Body of pancreas (tissue), 4 donors: Measurements from ENCODE around the gene MYBBP1A. TPM values are rescaled to one million over a fixed set of nuclear protein-coding genes. Genes with fewer than 3 reads are reported as not detected.

Experiments
- ATAC-seq: fragments of 150-250 bp; one replicate; pipeline ENCODE4 v1.9.1; 2016
- DNase-seq, 4 donors: peaks; one replicate each; pipeline ENCODE4 v3.0.0-alpha.2; 2019
- H3K27ac ChIP-seq, 4 donors: fragments of 200-600 bp; sonication (generic); 1 replicate in 3 of 4; 2 replicates in 1 of 4; pipeline versions ENCODE4 v1.5.1 to v1.6.1; 2016 to 2019; ENCODE audit warnings: mild to moderate bottlenecking in 1 of 4, mixed read lengths in 1 of 4, moderate library complexity in 1 of 4
- H3K27me3 ChIP-seq, 2 donors: fragments of 200-600 bp; sonication (generic); one replicate each; pipeline ENCODE4 v1.6.0; 2016; ENCODE audit warnings: mild to moderate bottlenecking in 1 of 2
- H3K36me3 ChIP-seq, 2 donors: fragments of 200-600 bp; sonication (generic); replicated peaks in 1 of 2; 2 replicates each; pipeline ENCODE4 v1.5.1; 2016; ENCODE audit warnings: low read depth in 2 of 2; ENCODE audit not compliant: insufficient read depth in 1 of 2
- H3K4me1 ChIP-seq: fragments of 200-600 bp; sonication (generic); one replicate; pipeline ENCODE4 v1.6.0; 2016
- H3K4me3 ChIP-seq, 2 donors: fragments of 200-600 bp; sonication (generic); 1 replicate in 1 of 2; 2 replicates in 1 of 2; pipeline ENCODE4 v1.5.1; 2016 to 2019
- H3K9me3 ChIP-seq, 3 donors: fragments of 200-600 bp; sonication (generic); 1 replicate in 2 of 3; 2 replicates in 1 of 3; pipeline ENCODE4 v1.5.1; 2016
- POLR2A ChIP-seq, 3 donors: fragments of 450-650 bp; IDR thresholded peaks; one replicate each; pipeline ENCODE4 v1.6.1; 2016; ENCODE audit warnings: antibody characterized with exemption in 3 of 3, mild to moderate bottlenecking in 2 of 3
- WGBS, 2 donors: methylation state at CpG; one replicate each; pipeline ENCODE4 v1.1.5; 2017; 5-methylcytosine and 5-hydroxymethylcytosine counted together
- intact Hi-C: fragments of 100-400 bp; cut with DNase I; formaldehyde crosslinking; loops from one replicate; pipeline ENCODE4 v1.15.1; 2023
- total RNA-seq, 2 donors: library from RNA; depleted of rRNA; stranded (reverse); fragments of >200 nt; gene quantifications; one replicate each; pipeline ENCODE4 v1.1.0, GENCODE V29; 2016
- TF ChIP-seq, protein P1 (sequence below), 7 experiments: fragments of 450-650 bp in 4 of 7; fragments of 200-600 bp in 3 of 7; sonication (generic) in 3 of 7; IDR thresholded peaks; one replicate each; pipeline ENCODE4 v1.5.1; 2016 to 2019; ENCODE audit warnings: antibody characterized with exemption in 7 of 7

MYBBP1A gene
- total RNA-seq, 2 donors from 2014 or later, result 37.9 to 105 TPM

DNA sequence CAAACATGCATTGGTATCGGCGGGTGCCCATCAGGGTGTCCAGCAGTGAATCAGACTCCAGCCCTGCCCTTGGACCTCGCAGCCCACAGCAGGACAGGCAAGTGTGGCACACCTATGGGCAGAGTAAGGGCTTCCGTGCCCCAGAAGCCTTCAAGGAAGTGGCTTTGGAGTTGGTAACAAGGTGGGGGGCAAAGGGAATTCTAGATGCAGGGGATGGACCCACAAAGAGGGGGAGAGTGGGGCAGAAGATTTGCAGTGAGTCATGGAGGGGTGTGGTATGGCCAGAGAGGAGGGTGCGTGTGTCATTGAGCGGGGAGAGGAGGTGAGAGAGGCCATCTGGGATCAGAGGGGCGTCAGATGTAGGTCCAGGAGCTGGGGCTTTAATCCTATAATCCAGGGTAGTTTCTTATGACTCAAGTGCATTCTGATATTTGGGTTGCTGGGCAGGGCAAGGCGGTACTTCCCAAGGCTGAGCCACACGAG is 65.0 kb downstream of the MYBBP1A start:
- no peaks in the 10 kb centered on the region for H3K9me3 ChIP-seq
- no peak overlapping the region for H3K27ac ChIP-seq
- TF ChIP-seq, protein P1, sequence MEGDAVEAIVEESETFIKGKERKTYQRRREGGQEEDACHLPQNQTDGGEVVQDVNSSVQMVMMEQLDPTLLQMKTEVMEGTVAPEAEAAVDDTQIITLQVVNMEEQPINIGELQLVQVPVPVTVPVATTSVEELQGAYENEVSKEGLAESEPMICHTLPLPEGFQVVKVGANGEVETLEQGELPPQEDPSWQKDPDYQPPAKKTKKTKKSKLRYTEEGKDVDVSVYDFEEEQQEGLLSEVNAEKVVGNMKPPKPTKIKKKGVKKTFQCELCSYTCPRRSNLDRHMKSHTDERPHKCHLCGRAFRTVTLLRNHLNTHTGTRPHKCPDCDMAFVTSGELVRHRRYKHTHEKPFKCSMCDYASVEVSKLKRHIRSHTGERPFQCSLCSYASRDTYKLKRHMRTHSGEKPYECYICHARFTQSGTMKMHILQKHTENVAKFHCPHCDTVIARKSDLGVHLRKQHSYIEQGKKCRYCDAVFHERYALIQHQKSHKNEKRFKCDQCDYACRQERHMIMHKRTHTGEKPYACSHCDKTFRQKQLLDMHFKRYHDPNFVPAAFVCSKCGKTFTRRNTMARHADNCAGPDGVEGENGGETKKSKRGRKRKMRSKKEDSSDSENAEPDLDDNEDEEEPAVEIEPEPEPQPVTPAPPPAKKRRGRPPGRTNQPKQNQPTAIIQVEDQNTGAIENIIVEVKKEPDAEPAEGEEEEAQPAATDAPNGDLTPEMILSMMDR (IDR thresholded peaks at IDR 0.05), result no peak
- TF ChIP-seq POLR2A (IDR thresholded peaks at IDR 0.05), result no peak

DNA sequence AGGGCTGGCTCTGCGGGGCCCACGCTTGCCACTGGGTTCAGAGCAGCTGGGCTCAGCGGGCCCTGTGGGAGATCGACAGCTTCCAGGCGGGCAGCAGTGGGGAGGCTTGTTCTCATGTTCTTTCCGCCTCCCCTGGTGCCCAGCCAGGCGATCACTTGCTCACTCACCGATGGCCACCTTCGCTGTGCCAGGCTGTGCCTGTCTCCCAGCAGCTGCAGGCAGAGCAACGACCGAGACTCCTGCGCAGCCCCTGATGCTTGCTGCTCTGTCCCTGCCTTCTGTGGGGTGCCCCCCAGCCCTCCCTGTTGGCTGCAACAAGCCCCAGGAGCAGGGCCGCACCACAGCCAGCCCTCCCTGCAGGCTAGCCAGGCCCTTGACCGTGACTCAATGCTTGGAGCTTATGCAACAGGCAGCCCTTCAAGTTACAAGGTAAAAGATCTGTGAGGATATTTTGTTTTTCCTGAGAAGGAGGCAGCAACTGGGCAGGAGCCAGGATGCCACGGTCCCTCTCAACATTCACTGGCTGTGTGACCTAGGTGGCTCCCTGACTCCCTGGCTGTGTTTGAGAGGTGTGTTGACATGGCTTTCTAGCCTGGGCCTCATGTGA is 66.1 kb downstream of the MYBBP1A start:
- intact Hi-C loops, result no loop called here
- no peaks in the 10 kb centered on the region for H3K9me3 ChIP-seq
- no peak overlapping the region for H3K27ac ChIP-seq
- no peaks in the 10 kb centered on the region for H3K36me3 ChIP-seq
- no peak overlapping the region for H3K4me3 ChIP-seq
- 85 to 88% methylated on average over 5 to 14 of the region's 15 CpGs for WGBS, 2 donors
- DNase-seq, result no peak
- no peaks in the 10 kb centered on the region for H3K27me3 ChIP-seq
- TF ChIP-seq POLR2A (IDR thresholded peaks at IDR 0.05), result no peak
- TF ChIP-seq, protein P1 (IDR thresholded peaks at IDR 0.05), result no peak
- ATAC-seq, result no peak
- peaks cover 5% of the 10 kb centered on the region for H3K4me1 ChIP-seq

More for the DNA sequence above, 65.0 kb downstream of the MYBBP1A start:
- Histone ChIP-seq H3K4me1 (no peaks in the 10 kb centered on the region), H3K27me3 (no peaks in the 10 kb centered on the region), H3K36me3 (no peaks in the 10 kb centered on the region), H3K4me3 (no peak overlapping the region)
- WGBS, 2 donors, result 82 to 87% methylated on average over 7 to 9 of the region's 9 CpGs
- DNase-seq (no peak), ATAC-seq (no peak)
- intact Hi-C loops, result no loop called here

Other genes with a start within 250 kb of the MYBBP1A start
- gene UBE2G1, start 188.7 kb downstream of the MYBBP1A start, total RNA-seq, result 10 to 100 TPM; 26.7 to 29.3 TPM
- not detected for gene SPNS3, start 121.4 kb downstream of the MYBBP1A start, total RNA-seq
- gene SPNS2, start 56.5 kb downstream of the MYBBP1A start, total RNA-seq, result 10 to 100 TPM; 19.2 to 58.0 TPM
- gene GGT6, start 5.2 kb upstream of the MYBBP1A start, total RNA-seq, result 10 to 100 TPM; 29.3 to 85.7 TPM
- under 1 TPM; 0.33 to 0.78 TPM for gene SMTNL2, start 29.1 kb upstream of the MYBBP1A start, total RNA-seq
- not detected for gene ALOX15, start 86.3 kb upstream of the MYBBP1A start, total RNA-seq
- 10 to 100 TPM; 18.9 to 39.9 TPM for gene PELP1, start 148.8 kb upstream of the MYBBP1A start, total RNA-seq
- 10 to 100 TPM; 12.5 to 13.2 TPM for gene ARRB2, start 155.2 kb upstream of the MYBBP1A start, total RNA-seq
- 10 to 100 TPM; 20.8 to 23.3 TPM for gene MED11, start 176.0 kb upstream of the MYBBP1A start, total RNA-seq
- 1 to 10 TPM in 1 of 2 donors, under 1 TPM in 1; 0.52 to 2.3 TPM for gene ZMYND15, start 184.4 kb upstream of the MYBBP1A start, total RNA-seq
- gene CXCL16, start 184.5 kb upstream of the MYBBP1A start, total RNA-seq, result 10 to 100 TPM in 1 of 2 donors, 1 to 10 TPM in 1; 3.6 to 27.5 TPM
- 1 to 10 TPM; 1.8 to 2.0 TPM for gene TM4SF5, start 216.5 kb upstream of the MYBBP1A start, total RNA-seq
- gene VMO1, start 231.0 kb upstream of the MYBBP1A start, total RNA-seq, result not detected
- gene GLTPD2, start 233.6 kb upstream of the MYBBP1A start, total RNA-seq, result not detected
- gene PSMB6, start 240.8 kb upstream of the MYBBP1A start, total RNA-seq, result 10 to 100 TPM; 41.5 to 89.0 TPM